ENCODE measurements around the gene MUC4.

DNA sequence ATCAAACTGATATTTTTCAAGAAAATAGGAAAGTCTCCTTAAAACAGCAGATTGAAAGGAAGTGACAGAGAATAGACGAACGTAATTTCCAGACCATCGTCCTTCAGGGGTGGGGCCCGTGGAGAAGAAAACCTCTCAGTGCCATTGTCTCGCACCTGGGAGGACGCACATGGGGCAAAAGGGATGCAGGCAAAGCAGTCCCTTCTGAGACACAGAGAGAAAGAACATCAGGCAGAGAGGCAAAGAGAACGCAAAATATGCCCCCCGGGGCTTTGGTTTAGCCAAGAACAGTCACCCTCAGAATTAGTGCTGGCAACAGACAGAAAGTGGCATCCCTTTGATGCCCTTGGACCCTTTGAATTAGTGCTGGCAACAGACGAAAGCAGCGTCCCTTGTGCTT, 53.9 kb downstream of the MUC4 start:
- TF ChIP-seq CTCF (IDR thresholded peaks at IDR 0.05) (no peak), POLR2A (IDR thresholded peaks at IDR 0.05) (no peak)

Measured in stomach (tissue), 4 donors.